SK-N-SH (cell line): Measurements from ENCODE around the gene ACAP1. TPM values are rescaled to one million over a fixed set of nuclear protein-coding genes. Genes with fewer than 3 reads are reported as not detected.

Experiments
- CTCF ChIA-PET: fragments of 300-600, 350-600 bp; formaldehyde crosslinking; extraction: SDS; loops from one replicate; lab custom pipeline; 2021; lab: Yijun Ruan, JAX
- POLR2A ChIA-PET: fragments of 350-600 bp; sonication (Branson Sonifier 250); formaldehyde crosslinking; extraction: SDS; loops from one replicate; lab custom pipeline; 2020; ENCODE audit warnings: antibody characterized with exemption, inconsistent platforms; lab: Yijun Ruan, JAX
- DNase-seq: peaks from one replicate; pipeline ENCODE4 v3.0.0; 2012
- H2AFZ ChIP-seq: fragments of 200-600 bp; sonication (generic); 2 replicates; pipeline ENCODE4 v1.8.1; 2016; ENCODE audit warnings: antibody characterized with exemption, mild to moderate bottlenecking, low read depth
- H3F3A ChIP-seq: fragments of 200-600 bp; sonication (generic); replicated peaks from 2 replicates; pipeline ENCODE3; 2016; ENCODE audit warnings: antibody characterized with exemption, mild to moderate bottlenecking; ENCODE audit not compliant: insufficient read depth
- H3K27ac ChIP-seq, 2 experiments: fragments of 200-500 bp in 1 of 2; fragments of 200-600 bp in 1 of 2; sonication (Bioruptor generic) in 1 of 2; sonication (generic), shearing (Covaris generic) in 1 of 2; 2 replicates each; pipeline versions ENCODE4 v1.5.1 to v1.6.1; 2014 to 2016; ENCODE audit warnings: low read depth in 2 of 2, inconsistent platforms in 1 of 2, low read length in 1 of 2, mild to moderate bottlenecking in 1 of 2, mixed read lengths in 1 of 2
- H3K27me3 ChIP-seq: fragments of 200-600 bp; sonication (generic), shearing (Covaris generic); 2 replicates; pipeline ENCODE4 v1.6.1; 2016; ENCODE audit warnings: mixed run types; ENCODE audit not compliant: insufficient read depth
- H3K36me3 ChIP-seq, 2 experiments: fragments of 200-500 bp in 1 of 2; fragments of 200-600 bp in 1 of 2; sonication (Bioruptor generic) in 1 of 2; sonication (generic) in 1 of 2; replicated peaks in 1 of 2; 2 replicates each; pipeline versions ENCODE3 to v1.5.1; 2014 to 2016; ENCODE audit warnings: low read length in 1 of 2, mild to moderate bottlenecking in 1 of 2; ENCODE audit not compliant: insufficient read depth in 2 of 2, control insufficient read depth in 1 of 2
- H3K4me1 ChIP-seq, 2 experiments: fragments of 200-500 bp in 1 of 2; fragments of 200-600 bp in 1 of 2; sonication (Bioruptor generic) in 1 of 2; sonication (generic), shearing (Covaris generic) in 1 of 2; 2 replicates each; pipeline versions ENCODE4 v1.5.1 to v1.6.1; 2014 to 2016; ENCODE audit warnings: low read depth in 1 of 2, low read length in 1 of 2, mixed run types in 1 of 2; ENCODE audit not compliant: insufficient read depth in 2 of 2, control insufficient read depth in 1 of 2
- H3K4me2 ChIP-seq: fragments of 200-600 bp; sonication (generic), shearing (Covaris generic); 2 replicates; pipeline ENCODE4 v1.6.1; 2017; ENCODE audit warnings: mixed run types
- H3K4me3 ChIP-seq, 2 experiments: fragments of 200-500 bp in 1 of 2; fragments of 200-600 bp in 1 of 2; sonication (Bioruptor generic) in 1 of 2; sonication (generic), shearing (Covaris generic) in 1 of 2; 2 replicates each; pipeline versions ENCODE4 v1.5.1 to v1.8.1; 2014 to 2016; ENCODE audit warnings: low read depth in 2 of 2, inconsistent platforms in 1 of 2, low read length in 1 of 2, mild to moderate bottlenecking in 1 of 2, mixed read lengths in 1 of 2, moderate library complexity in 1 of 2
- H3K79me2 ChIP-seq: fragments of 200-600 bp; sonication (generic); 2 replicates; pipeline ENCODE4 v1.8.1; 2017; ENCODE audit warnings: mild to moderate bottlenecking; ENCODE audit not compliant: insufficient read depth
- H3K9ac ChIP-seq: fragments of 200-600 bp; sonication (generic); 2 replicates; pipeline ENCODE4 v1.6.1; 2017; ENCODE audit warnings: mixed run types
- H3K9me2 ChIP-seq: fragments of 200-600 bp; sonication (generic); 2 replicates; pipeline ENCODE4 v1.6.1; 2017; ENCODE audit warnings: mixed run types
- H3K9me3 ChIP-seq: fragments of 200-600 bp; sonication (generic); 2 replicates; pipeline ENCODE4 v1.6.1; 2017; ENCODE audit warnings: mixed run types, mild to moderate bottlenecking, moderate library complexity
- H4K20me1 ChIP-seq: fragments of 200-600 bp; sonication (generic); 2 replicates; pipeline ENCODE4 v1.6.1; 2017; ENCODE audit warnings: mild to moderate bottlenecking, mixed run types; ENCODE audit not compliant: insufficient read depth
- CHD2 ChIP-seq: fragments of 150-350 bp; IDR thresholded peaks from 2 replicates; pipeline ENCODE4 v1.6.1; 2018; ENCODE audit warnings: low read length; ENCODE audit not compliant: partially characterized antibody
- FOXJ3 ChIP-seq: sonication (generic); formaldehyde crosslinking; IDR thresholded peaks from 2 replicates; pipeline ENCODE4 v1.5.1; 2020; ENCODE audit warnings: mild to moderate bottlenecking, missing genetic modification reagents
- POLR2AphosphoS5 ChIP-seq: IDR thresholded peaks from 2 replicates; pipeline ENCODE4 v1.6.1; 2012; ENCODE audit warnings: low read depth, low read length
- RCOR1 ChIP-seq: fragments of 150-350 bp; IDR thresholded peaks from 2 replicates; pipeline ENCODE4 v1.6.1; 2017; ENCODE audit warnings: antibody characterized with exemption, low read length
- TEAD4 ChIP-seq: IDR thresholded peaks from 2 replicates; pipeline ENCODE4 v1.4.0; 2012; ENCODE audit warnings: mild to moderate bottlenecking, borderline replicate concordance; ENCODE audit not compliant: insufficient read depth
- USF2 ChIP-seq: fragments of 150-350 bp; IDR thresholded peaks from 2 replicates; pipeline ENCODE4 v1.6.1; 2017; ENCODE audit warnings: antibody characterized with exemption, low read length, low read depth, borderline replicate concordance
- WGBS: methylation state at CpG from one replicate; pipeline ENCODE4 v1.1.6; 2017; ENCODE audit warnings: low lambda C conversion rate; 5-methylcytosine and 5-hydroxymethylcytosine counted together
- polyA plus RNA-seq, 3 experiments: library from polyadenylated mRNA; depleted of rRNA; stranded (reverse); fragments of >200 nt; gene quantifications; 2 replicates each; pipeline ENCODE4 v1.2.3, GENCODE V29; 2012
- TF ChIP-seq, protein P1 (sequence below): fragments of 200-600 bp; sonication (generic); IDR thresholded peaks from 2 replicates; pipeline ENCODE4 v1.6.1; 2017; ENCODE audit warnings: antibody characterized with exemption, mild to moderate bottlenecking, moderate library complexity
- TF ChIP-seq, protein P2 (sequence below): fragments of 150-350 bp; IDR thresholded peaks from 2 replicates; pipeline ENCODE4 v1.6.1; 2016; ENCODE audit warnings: mild to moderate bottlenecking, low read depth, low read length
- TF ChIP-seq, protein P3 (sequence below): IDR thresholded peaks from 2 replicates; pipeline ENCODE4 v1.4.0; 2012; ENCODE audit warnings: low read depth
- TF ChIP-seq, protein P4 (sequence below): IDR thresholded peaks from 2 replicates; pipeline ENCODE4 v1.4.0; 2012; ENCODE audit warnings: low read depth, borderline replicate concordance

The ACAP1 gene
- polyA plus RNA-seq, 1 of the 3 experiments (the other 2 are of a cell fraction) = 0.71 TPM

DNA sequence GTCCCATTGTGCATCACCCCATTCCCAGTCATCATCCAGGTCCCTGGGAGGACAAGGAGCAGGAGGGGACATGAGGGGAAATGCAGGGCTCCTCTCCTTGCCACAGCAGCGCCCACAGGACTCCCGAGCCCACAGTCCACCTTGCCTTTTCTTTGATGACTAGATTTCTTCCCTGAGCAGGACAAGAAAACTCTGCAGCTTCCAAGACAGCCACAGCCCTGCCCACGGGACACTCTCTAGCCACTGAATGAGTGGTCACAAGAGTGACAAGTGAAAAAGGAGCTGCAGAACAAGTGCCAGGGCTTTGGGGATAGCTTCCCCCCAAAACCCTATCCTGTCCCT is 11.9 kb upstream of the ACAP1 start:
- H3K36me3 ChIP-seq = peaks cover 5 to 58% of the 10 kb centered on the region in 2 experiments
- H3K27ac ChIP-seq = no peak overlapping the region
- H3K9me3 ChIP-seq = no peaks in the 10 kb centered on the region
- no peaks in the 10 kb centered on the region for H3K9me2 ChIP-seq
- no peak overlapping the region for H3K4me2 ChIP-seq
- WGBS = 78% methylated on average over 3 of the region's 3 CpGs
- TF ChIP-seq, protein P1, sequence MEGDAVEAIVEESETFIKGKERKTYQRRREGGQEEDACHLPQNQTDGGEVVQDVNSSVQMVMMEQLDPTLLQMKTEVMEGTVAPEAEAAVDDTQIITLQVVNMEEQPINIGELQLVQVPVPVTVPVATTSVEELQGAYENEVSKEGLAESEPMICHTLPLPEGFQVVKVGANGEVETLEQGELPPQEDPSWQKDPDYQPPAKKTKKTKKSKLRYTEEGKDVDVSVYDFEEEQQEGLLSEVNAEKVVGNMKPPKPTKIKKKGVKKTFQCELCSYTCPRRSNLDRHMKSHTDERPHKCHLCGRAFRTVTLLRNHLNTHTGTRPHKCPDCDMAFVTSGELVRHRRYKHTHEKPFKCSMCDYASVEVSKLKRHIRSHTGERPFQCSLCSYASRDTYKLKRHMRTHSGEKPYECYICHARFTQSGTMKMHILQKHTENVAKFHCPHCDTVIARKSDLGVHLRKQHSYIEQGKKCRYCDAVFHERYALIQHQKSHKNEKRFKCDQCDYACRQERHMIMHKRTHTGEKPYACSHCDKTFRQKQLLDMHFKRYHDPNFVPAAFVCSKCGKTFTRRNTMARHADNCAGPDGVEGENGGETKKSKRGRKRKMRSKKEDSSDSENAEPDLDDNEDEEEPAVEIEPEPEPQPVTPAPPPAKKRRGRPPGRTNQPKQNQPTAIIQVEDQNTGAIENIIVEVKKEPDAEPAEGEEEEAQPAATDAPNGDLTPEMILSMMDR = 0 out of 2 replicates have a peak, but pooled peaks have one; percentile 33
- TF ChIP-seq CHD2 = no peak
- no peak for DNase-seq
- no peaks in the 10 kb centered on the region for H4K20me1 ChIP-seq
- CTCF ChIA-PET = interaction anchor here (0.6 to 8.4 kb wide), 17 partner anchors 9 to 279 kb away, joined by 3 to 55 read pairs (median 4); partner anchors contain the start of genes ACAP1, DVL2, GPS2 and SENP3
- no peak overlapping the region; a peak in 1 of 4 replicates for H3K4me3 ChIP-seq
- POLR2A ChIA-PET = no interaction called here
- H3K27me3 ChIP-seq = no peaks in the 10 kb centered on the region
- H3K9ac ChIP-seq = no peak overlapping the region
- no peak overlapping the region for H2AFZ ChIP-seq
- peaks cover 17% of the 10 kb centered on the region; the same call in 1 of the 2 replicates for H3K79me2 ChIP-seq
- H3F3A ChIP-seq = no peaks in the 10 kb centered on the region
- peaks cover 0 to 7% of the 10 kb centered on the region in 2 experiments; a peak in 1 of 4 replicates for H3K4me1 ChIP-seq

GRCh38 chr17:7325031-7325528 is 11.2 kb upstream of the ACAP1 start:
- Histone ChIP-seq H3K4me2 (no peak overlapping the region), H3K36me3 (peaks cover 5 to 58% of the 10 kb centered on the region in 2 experiments), H3K27me3 (no peaks in the 10 kb centered on the region)
- POLR2A ChIA-PET = interaction anchor here (0.8 kb wide), 1 partner anchor 11 kb away, joined by 3 read pairs; no protein-coding TSS in a partner anchor
- TF ChIP-seq, protein P2, sequence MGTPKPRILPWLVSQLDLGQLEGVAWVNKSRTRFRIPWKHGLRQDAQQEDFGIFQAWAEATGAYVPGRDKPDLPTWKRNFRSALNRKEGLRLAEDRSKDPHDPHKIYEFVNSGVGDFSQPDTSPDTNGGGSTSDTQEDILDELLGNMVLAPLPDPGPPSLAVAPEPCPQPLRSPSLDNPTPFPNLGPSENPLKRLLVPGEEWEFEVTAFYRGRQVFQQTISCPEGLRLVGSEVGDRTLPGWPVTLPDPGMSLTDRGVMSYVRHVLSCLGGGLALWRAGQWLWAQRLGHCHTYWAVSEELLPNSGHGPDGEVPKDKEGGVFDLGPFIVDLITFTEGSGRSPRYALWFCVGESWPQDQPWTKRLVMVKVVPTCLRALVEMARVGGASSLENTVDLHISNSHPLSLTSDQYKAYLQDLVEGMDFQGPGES = no peak
- no peak for TF ChIP-seq RCOR1
- no peak for TF ChIP-seq POLR2AphosphoS5
- TF ChIP-seq FOXJ3 (CRISPR knock-in tag) = no peak
- TF ChIP-seq, protein P3, sequence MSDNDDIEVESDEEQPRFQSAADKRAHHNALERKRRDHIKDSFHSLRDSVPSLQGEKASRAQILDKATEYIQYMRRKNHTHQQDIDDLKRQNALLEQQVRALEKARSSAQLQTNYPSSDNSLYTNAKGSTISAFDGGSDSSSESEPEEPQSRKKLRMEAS = no peak
- no peak for TF ChIP-seq TEAD4
- TF ChIP-seq USF2 = no peak
- TF ChIP-seq, protein P4, sequence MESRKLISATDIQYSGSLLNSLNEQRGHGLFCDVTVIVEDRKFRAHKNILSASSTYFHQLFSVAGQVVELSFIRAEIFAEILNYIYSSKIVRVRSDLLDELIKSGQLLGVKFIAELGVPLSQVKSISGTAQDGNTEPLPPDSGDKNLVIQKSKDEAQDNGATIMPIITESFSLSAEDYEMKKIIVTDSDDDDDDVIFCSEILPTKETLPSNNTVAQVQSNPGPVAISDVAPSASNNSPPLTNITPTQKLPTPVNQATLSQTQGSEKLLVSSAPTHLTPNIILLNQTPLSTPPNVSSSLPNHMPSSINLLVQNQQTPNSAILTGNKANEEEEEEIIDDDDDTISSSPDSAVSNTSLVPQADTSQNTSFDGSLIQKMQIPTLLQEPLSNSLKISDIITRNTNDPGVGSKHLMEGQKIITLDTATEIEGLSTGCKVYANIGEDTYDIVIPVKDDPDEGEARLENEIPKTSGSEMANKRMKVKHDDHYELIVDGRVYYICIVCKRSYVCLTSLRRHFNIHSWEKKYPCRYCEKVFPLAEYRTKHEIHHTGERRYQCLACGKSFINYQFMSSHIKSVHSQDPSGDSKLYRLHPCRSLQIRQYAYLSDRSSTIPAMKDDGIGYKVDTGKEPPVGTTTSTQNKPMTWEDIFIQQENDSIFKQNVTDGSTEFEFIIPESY = no peak
- TF ChIP-seq CHD2 = no peak
- TF ChIP-seq, all 33 proteins: peak for 0
- Histone ChIP-seq H3K4me1 (peaks cover 0 to 7% of the 10 kb centered on the region in 2 experiments; a peak in 1 of 4 replicates), H2AFZ (no peak overlapping the region), H3F3A (no peaks in the 10 kb centered on the region), H3K9ac (no peak overlapping the region), H3K4me3 (no peak overlapping the region), H3K9me3 (no peaks in the 10 kb centered on the region), H3K27ac (no peak overlapping the region), H3K79me2 (peaks cover 17% of the 10 kb centered on the region; the same call in 1 of the 2 replicates), H3K9me2 (no peaks in the 10 kb centered on the region), H4K20me1 (no peaks in the 10 kb centered on the region)
- DNase-seq = no peak
- CTCF ChIA-PET = interaction anchor here (0.6 to 8.4 kb wide), 16 partner anchors 10 to 278 kb away, joined by 3 to 55 read pairs (median 4); partner anchors contain the start of genes ACAP1, DVL2, GPS2 and SENP3
- 95% methylated on average over 12 of the region's 19 CpGs for WGBS
